IMR-90 (cell line): ENCODE measurements around the gene C14orf93. TPM values are rescaled to one million over a fixed set of nuclear protein-coding genes. Genes with fewer than 3 reads are reported as not detected.

Experiments
- BHLHE40 ChIP-seq: fragments of 150-350 bp; IDR thresholded peaks from 2 replicates; pipeline ENCODE4 v1.6.1; 2016; ENCODE audit warnings: mild to moderate bottlenecking, low read depth, low read length
- CHD1 ChIP-seq: IDR thresholded peaks from 2 replicates; pipeline ENCODE4 v1.6.1; 2012; ENCODE audit warnings: low read depth, low read length, improper control_type of control experiment
- RFX5 ChIP-seq: IDR thresholded peaks from 2 replicates; pipeline ENCODE4 v1.8.0; 2012; ENCODE audit warnings: low read depth, mild to moderate bottlenecking, low read length, moderate library complexity
- polyA plus RNA-seq, 3 experiments: library from polyadenylated mRNA; depleted of rRNA; stranded (reverse); fragments of >200 nt; gene quantifications; 2 replicates each; pipeline ENCODE4 v1.2.3, GENCODE V29; 2012; ENCODE audit warnings: low replicate concordance in 1 of 3
- total RNA-seq: library from RNA; depleted of rRNA; stranded (reverse); fragments of >200 nt; gene quantifications from 2 replicates; pipeline ENCODE4 v1.2.3, GENCODE V29; 2012

Gene C14orf93
- total and polyA plus RNA-seq, 2 of the 4 experiments (the other 2 are of a cell fraction): 5.4 to 5.7 TPM

- TF ChIP-seq BHLHE40 (no peak), CHD1 (no peak), RFX5 (peak; percentile 41; the same call in 1 of the 2 replicates)
Observed at GRCh38 chr14:23034498-23035302, 24.8 kb upstream of the C14orf93 start, which contains the start of gene PSMB5 (continued).
